C4-2B (cell line): ENCODE measurements around the gene CSMD2.

Source experiments
- ZFX ChIP-seq: fragments of 450-650 bp; IDR thresholded peaks from 2 replicates; pipeline ENCODE4 v1.6.1; 2017
- TF ChIP-seq, protein P1 (sequence below): fragments of 450-650 bp; conservative IDR thresholded peaks from 2 replicates; pipeline ENCODE4 v1.5.1; 2017; ENCODE audit warnings: mild to moderate bottlenecking

DNA sequence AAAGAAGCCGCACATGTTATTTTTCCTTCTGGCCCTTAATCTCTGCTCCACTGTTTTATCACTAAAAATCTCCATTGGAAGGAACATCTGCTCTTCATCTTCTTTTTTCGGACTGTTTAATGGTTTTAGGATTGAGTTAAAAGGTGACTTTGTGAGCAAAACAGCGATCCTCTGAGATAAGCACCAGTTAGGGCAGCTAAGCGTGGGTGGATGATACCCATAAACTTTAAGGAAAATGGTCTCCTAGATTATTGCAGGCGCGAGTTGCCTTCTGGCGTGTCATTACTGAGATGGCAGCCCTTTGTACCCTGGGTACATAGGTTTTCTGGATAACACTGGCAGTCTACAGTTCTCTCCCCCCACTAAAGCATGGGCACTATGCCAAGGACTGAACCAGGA, 345.1 kb downstream of the CSMD2 start:
- TF ChIP-seq, protein P1, sequence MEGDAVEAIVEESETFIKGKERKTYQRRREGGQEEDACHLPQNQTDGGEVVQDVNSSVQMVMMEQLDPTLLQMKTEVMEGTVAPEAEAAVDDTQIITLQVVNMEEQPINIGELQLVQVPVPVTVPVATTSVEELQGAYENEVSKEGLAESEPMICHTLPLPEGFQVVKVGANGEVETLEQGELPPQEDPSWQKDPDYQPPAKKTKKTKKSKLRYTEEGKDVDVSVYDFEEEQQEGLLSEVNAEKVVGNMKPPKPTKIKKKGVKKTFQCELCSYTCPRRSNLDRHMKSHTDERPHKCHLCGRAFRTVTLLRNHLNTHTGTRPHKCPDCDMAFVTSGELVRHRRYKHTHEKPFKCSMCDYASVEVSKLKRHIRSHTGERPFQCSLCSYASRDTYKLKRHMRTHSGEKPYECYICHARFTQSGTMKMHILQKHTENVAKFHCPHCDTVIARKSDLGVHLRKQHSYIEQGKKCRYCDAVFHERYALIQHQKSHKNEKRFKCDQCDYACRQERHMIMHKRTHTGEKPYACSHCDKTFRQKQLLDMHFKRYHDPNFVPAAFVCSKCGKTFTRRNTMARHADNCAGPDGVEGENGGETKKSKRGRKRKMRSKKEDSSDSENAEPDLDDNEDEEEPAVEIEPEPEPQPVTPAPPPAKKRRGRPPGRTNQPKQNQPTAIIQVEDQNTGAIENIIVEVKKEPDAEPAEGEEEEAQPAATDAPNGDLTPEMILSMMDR = no peak
- no peak for TF ChIP-seq ZFX
